HCT116 (cell line): ENCODE measurements around the gene FBXO34.

Experiments used
- EGR1 ChIP-seq: IDR thresholded peaks from 2 replicates; pipeline ENCODE4 v1.6.1; 2012; ENCODE audit warnings: low read depth
- FOSL1 ChIP-seq: IDR thresholded peaks from 2 replicates; pipeline ENCODE4 v1.6.1; 2012; ENCODE audit warnings: low read depth
- POLR2AphosphoS5 ChIP-seq: IDR thresholded peaks from 2 replicates; pipeline ENCODE4 v1.6.1; 2011; ENCODE audit warnings: mild to moderate bottlenecking, low read depth, low read length, moderate library complexity
- TF ChIP-seq, protein P1 (sequence below), 3 experiments: fragments of 200-600 bp in 1 of 3; sonication (generic) in 1 of 3; IDR thresholded peaks in 2 of 3; conservative IDR thresholded peaks in 1 of 3; 2 replicates each; pipeline ENCODE4 v1.5.1; 2012 to 2017; ENCODE audit warnings: low read depth in 2 of 3, low read length in 2 of 3, antibody characterized with exemption in 1 of 3, borderline replicate concordance in 1 of 3, control low read depth in 1 of 3, mild to moderate bottlenecking in 1 of 3, mixed read lengths in 1 of 3, mixed run types in 1 of 3, moderate library complexity in 1 of 3; ENCODE audit not compliant: insufficient read depth in 1 of 3
- TF ChIP-seq, protein P2 (sequence below): IDR thresholded peaks from 2 replicates; pipeline ENCODE4 v1.6.1; 2012

DNA sequence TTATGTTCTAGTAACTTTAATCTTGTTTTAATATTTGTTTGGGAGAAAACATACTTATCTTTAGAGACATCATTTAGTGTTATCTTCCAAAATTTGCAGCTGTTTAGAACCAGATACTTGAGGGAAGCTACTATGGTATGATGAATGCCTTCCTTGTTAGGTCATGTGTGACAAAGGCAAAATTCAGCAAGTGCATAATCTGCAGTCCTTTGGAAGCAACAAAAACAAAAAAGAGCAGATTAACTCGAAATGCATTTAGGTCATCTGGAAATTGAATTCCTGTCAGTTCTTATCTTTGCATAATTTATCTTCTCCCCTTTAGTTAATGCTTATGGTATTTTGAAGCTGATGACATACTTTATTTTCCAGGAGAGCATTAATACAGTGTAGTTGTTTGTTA is 3.5 kb downstream of the FBXO34 start:
- TF ChIP-seq, protein P1, sequence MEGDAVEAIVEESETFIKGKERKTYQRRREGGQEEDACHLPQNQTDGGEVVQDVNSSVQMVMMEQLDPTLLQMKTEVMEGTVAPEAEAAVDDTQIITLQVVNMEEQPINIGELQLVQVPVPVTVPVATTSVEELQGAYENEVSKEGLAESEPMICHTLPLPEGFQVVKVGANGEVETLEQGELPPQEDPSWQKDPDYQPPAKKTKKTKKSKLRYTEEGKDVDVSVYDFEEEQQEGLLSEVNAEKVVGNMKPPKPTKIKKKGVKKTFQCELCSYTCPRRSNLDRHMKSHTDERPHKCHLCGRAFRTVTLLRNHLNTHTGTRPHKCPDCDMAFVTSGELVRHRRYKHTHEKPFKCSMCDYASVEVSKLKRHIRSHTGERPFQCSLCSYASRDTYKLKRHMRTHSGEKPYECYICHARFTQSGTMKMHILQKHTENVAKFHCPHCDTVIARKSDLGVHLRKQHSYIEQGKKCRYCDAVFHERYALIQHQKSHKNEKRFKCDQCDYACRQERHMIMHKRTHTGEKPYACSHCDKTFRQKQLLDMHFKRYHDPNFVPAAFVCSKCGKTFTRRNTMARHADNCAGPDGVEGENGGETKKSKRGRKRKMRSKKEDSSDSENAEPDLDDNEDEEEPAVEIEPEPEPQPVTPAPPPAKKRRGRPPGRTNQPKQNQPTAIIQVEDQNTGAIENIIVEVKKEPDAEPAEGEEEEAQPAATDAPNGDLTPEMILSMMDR (IDR thresholded peaks at IDR 0.05 in 2 of 3, conservative IDR thresholded peaks at IDR 0.05 in 1 of 3; ENCODE audit: borderline replicate concordance in 1 of 3, insufficient read depth in 1 of 3, low read depth in 2 of 3, low read length in 2 of 3), result no peak
- TF ChIP-seq POLR2AphosphoS5, result no peak
- no peak for TF ChIP-seq EGR1
- TF ChIP-seq FOSL1, result no peak
- TF ChIP-seq, protein P2, sequence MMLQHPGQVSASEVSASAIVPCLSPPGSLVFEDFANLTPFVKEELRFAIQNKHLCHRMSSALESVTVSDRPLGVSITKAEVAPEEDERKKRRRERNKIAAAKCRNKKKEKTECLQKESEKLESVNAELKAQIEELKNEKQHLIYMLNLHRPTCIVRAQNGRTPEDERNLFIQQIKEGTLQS, result no peak
